Daoy (cell line): Measurements from ENCODE around the gene RNF113B. TPM values are rescaled to one million over a fixed set of nuclear protein-coding genes. Genes with fewer than 3 reads are reported as not detected.

Source experiments
- DNase-seq: peaks from one replicate; pipeline ENCODE4 v3.0.0-alpha.2; 2015; ENCODE audit warnings: low read depth
- total RNA-seq: library from RNA; depleted of rRNA; stranded (reverse); fragments of >200 nt; shearing (Covaris generic); gene quantifications from 2 replicates; pipeline ENCODE4 v1.2.3, GENCODE V29; 2014; rRNA removed

RNF113B gene
- total RNA-seq, 1 experiment from 2014 or later = not detected

DNA sequence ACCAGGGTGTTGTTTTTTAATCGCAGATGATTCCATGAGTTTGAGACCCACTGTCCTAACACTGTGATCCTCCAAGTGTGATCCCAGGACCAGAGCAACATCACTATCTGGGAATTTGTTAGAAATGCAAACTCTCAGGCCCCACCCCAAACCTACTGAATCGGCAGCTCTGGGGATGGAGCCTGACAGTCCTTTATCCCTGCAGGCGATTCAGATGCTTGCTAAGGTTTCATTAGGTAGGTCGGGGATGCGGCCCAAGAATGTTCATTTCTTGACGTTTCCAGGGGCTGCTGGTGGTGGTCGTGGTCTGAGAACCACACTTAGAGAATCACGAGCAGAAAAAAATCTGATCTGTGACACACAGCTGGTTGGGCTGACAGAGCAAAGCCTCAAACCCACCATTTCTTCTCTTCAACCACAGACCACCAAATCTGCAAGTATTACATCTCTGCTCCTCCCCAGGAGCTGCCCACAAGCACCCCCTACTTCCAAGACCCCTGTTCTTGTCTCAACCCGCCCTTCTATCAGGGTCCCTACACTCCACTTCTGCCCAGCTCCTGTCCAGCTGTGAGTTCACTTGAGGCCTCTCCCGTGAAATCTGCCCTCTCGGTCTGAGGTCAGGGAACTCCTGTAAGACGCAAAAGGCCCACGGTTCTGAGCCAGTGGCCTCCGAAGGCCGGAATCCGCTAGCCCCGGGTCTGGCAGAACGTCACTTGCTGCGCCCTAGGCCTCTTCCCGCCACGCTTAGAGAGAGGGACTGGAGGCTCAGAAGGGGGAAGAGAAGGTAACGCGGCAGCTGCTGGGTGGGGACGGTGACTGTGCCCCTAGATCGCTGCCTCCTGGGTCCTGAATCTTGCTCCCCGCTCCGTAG is 35.3 kb downstream of the RNF113B start:
- DNase-seq = no peak

DNA sequence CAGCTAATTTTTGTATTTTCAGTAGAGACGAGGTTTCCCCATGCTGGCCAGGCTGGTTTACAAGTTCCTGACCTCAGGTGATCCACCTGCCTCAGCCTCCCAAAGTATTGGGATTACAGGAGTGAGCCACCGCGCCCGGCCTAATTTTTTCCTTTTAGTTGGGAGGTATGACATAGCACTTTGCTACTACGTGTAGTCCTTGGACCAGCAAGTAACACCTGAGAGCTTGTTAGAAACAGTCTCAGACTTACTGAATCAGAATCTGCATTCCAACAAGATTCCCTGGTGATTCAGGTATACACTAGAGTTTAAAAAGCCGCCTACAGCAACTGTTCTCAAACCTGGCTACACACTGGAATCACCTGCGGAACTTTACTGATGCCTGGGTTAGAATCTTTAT is 36.0 kb downstream of the RNF113B start:
- DNase-seq = no peak

DNA sequence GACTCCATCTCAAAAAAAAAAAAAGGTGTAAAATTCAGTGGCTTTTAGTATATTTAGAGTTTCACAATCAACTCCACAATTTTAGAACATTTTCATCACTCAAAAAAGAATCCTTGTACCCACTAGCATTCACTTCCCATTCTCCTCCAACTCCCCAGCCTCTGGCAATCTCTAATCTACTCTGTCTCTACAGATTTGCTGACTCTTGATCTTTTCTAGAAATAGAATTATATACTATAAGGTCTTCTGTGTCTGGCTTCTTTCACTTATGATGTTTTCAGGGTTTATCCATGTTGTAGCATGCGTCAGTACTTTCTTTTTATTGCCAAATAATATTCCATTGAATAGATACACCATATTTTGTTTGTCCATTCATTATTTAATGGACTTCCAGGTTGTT is 42.2 kb downstream of the RNF113B start:
- DNase-seq = no peak

DNA sequence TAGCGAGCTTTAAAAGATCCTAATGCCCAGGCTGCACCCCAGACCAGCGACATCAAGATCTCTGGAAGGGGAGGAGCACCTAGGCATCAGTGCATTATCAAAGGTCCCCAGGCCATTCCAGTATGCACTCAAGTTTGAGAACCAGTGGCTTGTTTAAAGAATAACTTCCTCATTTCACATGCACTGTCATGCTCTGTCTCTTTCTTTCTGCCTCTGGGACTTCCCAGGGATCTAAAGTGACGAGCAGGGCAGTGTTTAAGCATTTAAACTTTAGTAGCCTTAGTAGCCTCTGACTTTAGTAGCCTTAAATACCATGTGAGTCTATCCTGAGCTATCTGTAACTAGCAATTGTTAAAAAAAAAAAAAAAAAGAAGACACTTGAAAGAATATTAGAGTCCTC is 43.1 kb downstream of the RNF113B start:
- no peak for DNase-seq

DNA sequence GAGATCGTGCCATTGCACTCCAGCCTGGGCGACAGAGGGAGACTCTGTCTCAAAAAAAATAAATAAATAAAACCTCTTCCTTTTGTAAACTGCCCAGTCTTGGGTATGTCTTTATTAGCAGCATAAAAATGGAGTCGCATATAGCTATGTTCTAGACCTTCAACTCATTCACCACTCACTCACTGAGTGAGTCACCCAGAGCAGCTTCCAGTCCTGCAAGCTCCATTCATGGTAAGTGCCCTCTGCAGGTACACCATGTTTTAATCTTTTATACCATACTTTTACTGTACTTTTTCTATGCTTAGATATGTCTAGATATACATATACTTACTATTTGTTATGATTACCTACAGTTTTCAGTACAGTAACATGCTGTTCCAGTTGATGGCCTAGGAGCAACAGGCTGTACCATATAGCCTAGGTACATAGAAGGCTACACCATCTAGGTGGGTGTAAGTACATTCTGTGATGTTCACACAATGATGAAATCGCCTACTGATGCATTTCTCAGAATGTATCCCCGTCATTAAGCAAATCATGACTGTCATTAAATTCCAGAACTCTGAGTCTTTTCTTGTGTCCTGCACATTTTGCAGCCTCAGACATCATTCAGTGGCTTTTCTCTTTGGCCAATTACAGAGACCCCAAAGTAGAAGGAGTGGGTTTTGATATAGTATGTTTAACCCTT is 47.9 kb downstream of the RNF113B start:
- DNase-seq = no peak

Other genes with a start within 250 kb of the RNF113B start
- gene IPO5, start 223.6 kb downstream of the RNF113B start, total RNA-seq = 110 and 114 TPM in 2 replicates
- gene FARP1, start 34.2 kb downstream of the RNF113B start, total RNA-seq = 5.0 and 5.2 TPM in 2 replicates